ENCODE results near the gene GRID2. TPM values are rescaled to one million over a fixed set of nuclear protein-coding genes. Genes with fewer than 3 reads are reported as not detected.

GRID2 gene
- total RNA-seq, 2 donors from 2014 or later = 27.3 to 40.4 TPM

- WGBS, 2 experiments (ENCODE audit: insufficient coverage in 1 of 2, insufficient read length in 1 of 2) = 75 to 92% methylated on average over 1 of the region's 1 CpG
- H3K4me3 ChIP-seq (ENCODE audit: low read length) = no peak overlapping the region
- H3K36me3 ChIP-seq (ENCODE audit: control insufficient read depth, insufficient read depth, low read length) = no peaks in the 10 kb centered on the region
- H3K4me3 Mint-ChIP-seq = no peak overlapping the region
- no peak overlapping the region for H3K27ac Mint-ChIP-seq
- no peaks in the 10 kb centered on the region for H3K27me3 ChIP-seq (ENCODE audit: control insufficient read depth, insufficient read depth, low read length, poor library complexity, severe bottlenecking)
- H3K9ac ChIP-seq (ENCODE audit: extremely low read depth, low read length, poor library complexity, severe bottlenecking) = no peak overlapping the region
- TF ChIP-seq, protein P1, sequence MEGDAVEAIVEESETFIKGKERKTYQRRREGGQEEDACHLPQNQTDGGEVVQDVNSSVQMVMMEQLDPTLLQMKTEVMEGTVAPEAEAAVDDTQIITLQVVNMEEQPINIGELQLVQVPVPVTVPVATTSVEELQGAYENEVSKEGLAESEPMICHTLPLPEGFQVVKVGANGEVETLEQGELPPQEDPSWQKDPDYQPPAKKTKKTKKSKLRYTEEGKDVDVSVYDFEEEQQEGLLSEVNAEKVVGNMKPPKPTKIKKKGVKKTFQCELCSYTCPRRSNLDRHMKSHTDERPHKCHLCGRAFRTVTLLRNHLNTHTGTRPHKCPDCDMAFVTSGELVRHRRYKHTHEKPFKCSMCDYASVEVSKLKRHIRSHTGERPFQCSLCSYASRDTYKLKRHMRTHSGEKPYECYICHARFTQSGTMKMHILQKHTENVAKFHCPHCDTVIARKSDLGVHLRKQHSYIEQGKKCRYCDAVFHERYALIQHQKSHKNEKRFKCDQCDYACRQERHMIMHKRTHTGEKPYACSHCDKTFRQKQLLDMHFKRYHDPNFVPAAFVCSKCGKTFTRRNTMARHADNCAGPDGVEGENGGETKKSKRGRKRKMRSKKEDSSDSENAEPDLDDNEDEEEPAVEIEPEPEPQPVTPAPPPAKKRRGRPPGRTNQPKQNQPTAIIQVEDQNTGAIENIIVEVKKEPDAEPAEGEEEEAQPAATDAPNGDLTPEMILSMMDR (conservative IDR thresholded peaks at IDR 0.05) = no peak
- no peaks in the 10 kb centered on the region for H3K4me1 ChIP-seq (ENCODE audit: control insufficient read depth, insufficient read depth, low read length)
- no peak overlapping the region for H3K27ac ChIP-seq (ENCODE audit: low read depth, low read length)
- H3K36me3 Mint-ChIP-seq (ENCODE audit: low read depth) = no peaks in the 10 kb centered on the region
- H3K27me3 Mint-ChIP-seq (ENCODE audit: insufficient read depth) = no peaks in the 10 kb centered on the region
- DNase-seq = no peak
- H3K9me3 Mint-ChIP-seq = no peaks in the 10 kb centered on the region
- peaks cover 2% of the 10 kb centered on the region for H3K4me1 Mint-ChIP-seq
- H3K9me3 ChIP-seq (ENCODE audit: control insufficient read depth, low read length) = no peaks in the 10 kb centered on the region
Measured at GRCh38 chr4:92812652-92813051, 508.9 kb downstream of the GRID2 start.

DNA sequence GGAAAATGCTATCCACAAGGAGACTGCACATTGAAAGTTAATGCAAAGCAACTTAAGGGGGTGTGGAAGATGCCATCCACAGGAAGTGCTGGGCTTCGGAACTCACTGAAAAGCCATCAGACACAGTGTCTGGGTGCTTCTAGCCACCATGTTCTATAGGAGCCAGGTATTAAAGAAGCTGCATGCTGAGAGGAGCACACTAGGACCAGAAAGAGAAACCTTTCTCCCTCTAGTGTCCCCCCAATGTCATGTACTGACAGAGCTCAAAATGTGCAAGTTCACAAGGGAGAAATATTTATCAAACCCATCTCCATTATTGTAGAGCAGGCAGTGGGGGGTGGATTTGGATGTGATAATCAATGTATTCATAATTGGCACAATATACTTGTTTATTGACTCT, 510.9 kb downstream of the GRID2 start:
- Histone ChIP-seq H3K4me3 (ENCODE audit: low read length) (no peak overlapping the region), H3K27ac (ENCODE audit: low read depth, low read length) (no peak overlapping the region), H3K4me1 (ENCODE audit: control insufficient read depth, insufficient read depth, low read length) (no peaks in the 10 kb centered on the region), H3K27me3 (ENCODE audit: control insufficient read depth, insufficient read depth, low read length, poor library complexity, severe bottlenecking) (no peaks in the 10 kb centered on the region), H3K36me3 (ENCODE audit: control insufficient read depth, insufficient read depth, low read length) (no peaks in the 10 kb centered on the region), H3K9me3 (ENCODE audit: control insufficient read depth, low read length) (no peaks in the 10 kb centered on the region), H3K9ac (ENCODE audit: extremely low read depth, low read length, poor library complexity, severe bottlenecking) (no peak overlapping the region)
- TF ChIP-seq, protein P1 (conservative IDR thresholded peaks at IDR 0.05) = peak; percentile 44
- H3K9me3 Mint-ChIP-seq = no peaks in the 10 kb centered on the region
- H3K4me3 Mint-ChIP-seq = no peak overlapping the region
- no peaks in the 10 kb centered on the region for H3K4me1 Mint-ChIP-seq
- H3K27me3 Mint-ChIP-seq (ENCODE audit: insufficient read depth) = no peaks in the 10 kb centered on the region
- 93 to 100% methylated on average over 1 of the region's 1 CpG for WGBS, 2 experiments (ENCODE audit: insufficient coverage in 1 of 2, insufficient read length in 1 of 2)
- no peak overlapping the region for H3K27ac Mint-ChIP-seq
- DNase-seq = no peak
- no peaks in the 10 kb centered on the region for H3K36me3 Mint-ChIP-seq (ENCODE audit: low read depth)

- no peaks in the 10 kb centered on the region for H3K27me3 ChIP-seq (ENCODE audit: control insufficient read depth, insufficient read depth, low read length, poor library complexity, severe bottlenecking)
- H3K27ac ChIP-seq (ENCODE audit: low read depth, low read length) = no peak overlapping the region
- Mint-ChIP-seq H3K36me3 (ENCODE audit: low read depth) (peaks cover 3% of the 10 kb centered on the region), H3K4me1 (peaks cover 5% of the 10 kb centered on the region), H3K27ac (no peak overlapping the region), H3K27me3 (ENCODE audit: insufficient read depth) (no peaks in the 10 kb centered on the region), H3K4me3 (no peak overlapping the region), H3K9me3 (no peaks in the 10 kb centered on the region)
- no peak for DNase-seq
- H3K9me3 ChIP-seq (ENCODE audit: control insufficient read depth, low read length) = no peaks in the 10 kb centered on the region
- H3K9ac ChIP-seq (ENCODE audit: extremely low read depth, low read length, poor library complexity, severe bottlenecking) = no peak overlapping the region
- H3K4me3 ChIP-seq (ENCODE audit: low read length) = no peak overlapping the region
- WGBS, 2 experiments (ENCODE audit: insufficient coverage in 1 of 2, insufficient read length in 1 of 2) = 96 to 100% methylated on average over 2 to 3 of the region's 3 CpGs
- H3K36me3 ChIP-seq (ENCODE audit: control insufficient read depth, insufficient read depth, low read length) = no peaks in the 10 kb centered on the region
- TF ChIP-seq, protein P1 (conservative IDR thresholded peaks at IDR 0.05) = no peak
- no peaks in the 10 kb centered on the region for H3K4me1 ChIP-seq (ENCODE audit: control insufficient read depth, insufficient read depth, low read length)
Measured at GRCh38 chr4:92825256-92825655, 521.5 kb downstream of the GRID2 start.
